T-helper 9 cell (primary cell): ENCODE data around the gene EDN3.

Experiments used
- DNase-seq: peaks from one replicate; pipeline ENCODE4 v3.0.0-alpha.2; 2020

The EDN3 gene

GRCh38 chr20:59365611-59366285 lies 65.3 kb downstream of the EDN3 start:
- DNase-seq, result no peak

- DNase-seq, result no peak
These were observed 71.0 kb downstream of the EDN3 start for GRCh38 chr20:59371431-59371830.

GRCh38 chr20:59374261-59374660 lies 73.8 kb downstream of the EDN3 start:
- DNase-seq, result no peak

- DNase-seq, result no peak
These were observed 75.1 kb downstream of the EDN3 start for GRCh38 chr20:59375541-59375940.
